T-helper 2 cell treated with Interferon-gamma antibody and Interleukin-4, amounts not matched to agents 5 μg/mL and 100 μg/mL, for 36 hours (primary cell): ENCODE data around the gene NSMCE4A.

Experiments used
- DNase-seq: peaks from one replicate; pipeline ENCODE4 v3.0.0; 2021; ENCODE audit warnings: low spot score
- H3K27ac Mint-ChIP-seq: one replicate; pipeline ENCODE4 v1.8.0; 2021; ENCODE audit warnings: mild to moderate bottlenecking, mixed read lengths
- H3K27me3 Mint-ChIP-seq: one replicate; pipeline ENCODE4 v1.8.0; 2021; ENCODE audit warnings: low read depth, mixed read lengths
- H3K36me3 Mint-ChIP-seq: one replicate; pipeline ENCODE4 v1.8.0; 2021; ENCODE audit warnings: low read depth, mixed read lengths
- H3K4me1 Mint-ChIP-seq: one replicate; pipeline ENCODE4 v1.8.0; 2021; ENCODE audit warnings: low read depth, mixed read lengths
- H3K4me3 Mint-ChIP-seq: one replicate; pipeline ENCODE4 v1.8.0; 2022; ENCODE audit warnings: mild to moderate bottlenecking, moderate library complexity, mixed read lengths
- H3K9me3 Mint-ChIP-seq: one replicate; pipeline ENCODE4 v1.8.0; 2021; ENCODE audit warnings: mixed read lengths

The NSMCE4A gene

GRCh38 chr10:121911421-121911697, 63.7 kb downstream of the NSMCE4A start:
- no peaks in the 10 kb centered on the region for H3K27me3 Mint-ChIP-seq
- H3K36me3 Mint-ChIP-seq, result peaks cover 25% of the 10 kb centered on the region
- no peak overlapping the region for H3K4me3 Mint-ChIP-seq
- peaks cover 3% of the 10 kb centered on the region for H3K4me1 Mint-ChIP-seq
- no peaks in the 10 kb centered on the region for H3K9me3 Mint-ChIP-seq
- DNase-seq, result no peak
- H3K27ac Mint-ChIP-seq, result no peak overlapping the region

- Mint-ChIP-seq H3K9me3 (no peaks in the 10 kb centered on the region), H3K27ac (no peak overlapping the region), H3K27me3 (no peaks in the 10 kb centered on the region), H3K36me3 (peaks cover 25% of the 10 kb centered on the region), H3K4me1 (peaks cover 3% of the 10 kb centered on the region), H3K4me3 (no peak overlapping the region)
- no peak for DNase-seq
These were observed 64.2 kb downstream of the NSMCE4A start for GRCh38 chr10:121910673-121911420.
